OCI-LY3 (cell line): ENCODE results near the gene VWC2.

ENCODE experiments used
- H2AFZ ChIP-seq: fragments of 200-600, 300-600 bp; shearing (Covaris generic); 2 replicates; pipeline ENCODE4 v1.6.0; 2014; ENCODE audit warnings: antibody characterized with exemption, low read depth, low read length
- H3K27ac ChIP-seq: fragments of 200-600, 300-600 bp; sonication (generic); 2 replicates; pipeline ENCODE4 v1.5.1; 2014; ENCODE audit warnings: mild to moderate bottlenecking, low read length, moderate library complexity, mixed read lengths
- H3K27me3 ChIP-seq: fragments of 200-600, 300-600 bp; sonication (generic); 2 replicates; pipeline ENCODE4 v1.6.1; 2014; ENCODE audit warnings: low read depth, low read length, mixed read lengths
- H3K36me3 ChIP-seq: fragments of 200-600, 300-600 bp; sonication (generic); replicated peaks from 2 replicates; pipeline ENCODE3; 2014; ENCODE audit warnings: low read depth, low read length, mixed read lengths
- H3K4me1 ChIP-seq: fragments of 300-600, 200-600 bp; sonication (generic); 2 replicates; pipeline ENCODE4 v1.6.1; 2014; ENCODE audit warnings: low read length, mixed read lengths
- H3K4me2 ChIP-seq: fragments of 200-600, 300-600 bp; sonication (generic); 2 replicates; pipeline ENCODE4 v1.6.1; 2014; ENCODE audit warnings: low read length, mixed read lengths
- H3K4me3 ChIP-seq: fragments of 300-600, 200-600 bp; sonication (generic); 2 replicates; pipeline ENCODE4 v1.5.1; 2014; ENCODE audit warnings: antibody characterized with exemption, mild to moderate bottlenecking, low read length, moderate library complexity
- H3K79me2 ChIP-seq: fragments of 300-600, 200-600 bp; shearing (Covaris generic); 2 replicates; pipeline ENCODE4 v1.6.1; 2014; ENCODE audit warnings: mild to moderate bottlenecking, low read length, mixed read lengths
- H3K9ac ChIP-seq: fragments of 300-600, 200-600 bp; shearing (Covaris generic); 2 replicates; pipeline ENCODE4 v1.6.0; 2014; ENCODE audit warnings: mild to moderate bottlenecking, low read length, moderate library complexity
- H3K9me3 ChIP-seq: fragments of 200-600, 300-600 bp; shearing (Covaris generic); 2 replicates; pipeline ENCODE4 v1.6.1; 2014; ENCODE audit warnings: low read length, mixed read lengths; ENCODE audit not compliant: insufficient read depth
- H4K20me1 ChIP-seq: fragments of 200-600, 300-600 bp; sonication (generic); 2 replicates; pipeline ENCODE4 v1.6.1; 2016; ENCODE audit warnings: low read length, mixed read lengths; ENCODE audit not compliant: insufficient read depth
- EZH2phosphoT487 ChIP-seq: fragments of 200-600 bp; shearing (Covaris generic); IDR thresholded peaks from 2 replicates; pipeline ENCODE4 v1.6.1; 2018; ENCODE audit warnings: antibody characterized with exemption, mixed run types, low read depth
- TF ChIP-seq, protein P1 (sequence below): fragments of 200-600, 300-600 bp; sonication (generic); IDR thresholded peaks from 2 replicates; pipeline ENCODE4 v1.5.1; 2014; ENCODE audit warnings: antibody characterized with exemption, low read length, low read depth

The VWC2 gene

DNA sequence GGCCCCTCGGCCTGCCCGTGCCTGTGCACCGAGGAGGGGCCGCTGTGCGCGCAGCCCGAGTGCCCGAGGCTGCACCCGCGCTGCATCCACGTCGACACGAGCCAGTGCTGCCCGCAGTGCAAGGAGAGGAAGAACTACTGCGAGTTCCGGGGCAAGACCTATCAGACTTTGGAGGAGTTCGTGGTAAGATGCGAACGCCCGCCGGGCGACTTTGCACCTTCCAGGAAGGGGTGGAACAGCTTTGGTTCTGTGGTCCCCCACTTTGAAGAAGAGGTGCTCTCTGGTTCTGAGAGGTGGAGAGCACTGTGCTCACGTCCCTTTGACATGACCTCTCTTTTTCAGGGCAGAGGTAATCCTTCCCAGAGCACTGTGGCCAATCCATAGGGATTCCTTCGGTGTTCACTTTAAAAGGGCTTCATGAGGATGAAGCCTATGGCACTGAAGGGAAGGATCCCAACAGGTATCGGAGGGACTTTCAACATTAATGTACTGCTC lies 2.6 kb downstream of the VWC2 start:
- Histone ChIP-seq H3K9ac (no peak overlapping the region), H2AFZ (no peak overlapping the region), H3K27me3 (no peaks in the 10 kb centered on the region), H3K4me1 (peaks cover 23% of the 10 kb centered on the region), H3K9me3 (no peaks in the 10 kb centered on the region), H3K79me2 (no peaks in the 10 kb centered on the region), H4K20me1 (no peaks in the 10 kb centered on the region), H3K4me2 (no peak overlapping the region), H3K36me3 (no peaks in the 10 kb centered on the region), H3K4me3 (no peak overlapping the region), H3K27ac (no peak overlapping the region)
- TF ChIP-seq, protein P1, sequence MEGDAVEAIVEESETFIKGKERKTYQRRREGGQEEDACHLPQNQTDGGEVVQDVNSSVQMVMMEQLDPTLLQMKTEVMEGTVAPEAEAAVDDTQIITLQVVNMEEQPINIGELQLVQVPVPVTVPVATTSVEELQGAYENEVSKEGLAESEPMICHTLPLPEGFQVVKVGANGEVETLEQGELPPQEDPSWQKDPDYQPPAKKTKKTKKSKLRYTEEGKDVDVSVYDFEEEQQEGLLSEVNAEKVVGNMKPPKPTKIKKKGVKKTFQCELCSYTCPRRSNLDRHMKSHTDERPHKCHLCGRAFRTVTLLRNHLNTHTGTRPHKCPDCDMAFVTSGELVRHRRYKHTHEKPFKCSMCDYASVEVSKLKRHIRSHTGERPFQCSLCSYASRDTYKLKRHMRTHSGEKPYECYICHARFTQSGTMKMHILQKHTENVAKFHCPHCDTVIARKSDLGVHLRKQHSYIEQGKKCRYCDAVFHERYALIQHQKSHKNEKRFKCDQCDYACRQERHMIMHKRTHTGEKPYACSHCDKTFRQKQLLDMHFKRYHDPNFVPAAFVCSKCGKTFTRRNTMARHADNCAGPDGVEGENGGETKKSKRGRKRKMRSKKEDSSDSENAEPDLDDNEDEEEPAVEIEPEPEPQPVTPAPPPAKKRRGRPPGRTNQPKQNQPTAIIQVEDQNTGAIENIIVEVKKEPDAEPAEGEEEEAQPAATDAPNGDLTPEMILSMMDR = no peak
- no peak for TF ChIP-seq EZH2phosphoT487

DNA sequence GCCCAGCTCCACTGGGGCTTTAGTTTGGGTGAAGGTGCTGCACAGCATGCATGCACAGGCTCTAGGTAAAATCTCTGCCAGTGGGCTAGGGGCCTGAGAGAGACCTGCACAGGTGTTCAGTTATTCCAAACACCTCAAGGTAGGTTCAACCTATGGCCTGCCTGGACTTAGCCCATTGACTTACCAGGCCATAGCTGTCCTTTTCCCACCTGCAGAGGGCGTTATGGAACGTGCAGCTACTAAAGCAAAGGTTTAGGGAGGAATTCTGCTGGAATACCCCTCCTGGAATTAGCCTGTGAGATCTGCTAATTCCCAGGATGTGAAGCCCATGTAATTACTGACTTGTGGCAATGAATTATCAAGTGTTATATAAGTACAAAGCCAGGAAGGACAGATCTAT lies 3.6 kb downstream of the VWC2 start:
- Histone ChIP-seq H2AFZ (no peak overlapping the region), H3K79me2 (no peaks in the 10 kb centered on the region), H3K4me3 (no peak overlapping the region), H3K9ac (no peak overlapping the region), H3K4me2 (no peak overlapping the region), H3K4me1 (peaks cover 16% of the 10 kb centered on the region), H3K9me3 (no peaks in the 10 kb centered on the region), H3K36me3 (no peaks in the 10 kb centered on the region), H3K27me3 (no peaks in the 10 kb centered on the region), H3K27ac (no peak overlapping the region), H4K20me1 (no peaks in the 10 kb centered on the region)
- TF ChIP-seq, protein P1 = peak; percentile 43
- TF ChIP-seq EZH2phosphoT487 = no peak

DNA sequence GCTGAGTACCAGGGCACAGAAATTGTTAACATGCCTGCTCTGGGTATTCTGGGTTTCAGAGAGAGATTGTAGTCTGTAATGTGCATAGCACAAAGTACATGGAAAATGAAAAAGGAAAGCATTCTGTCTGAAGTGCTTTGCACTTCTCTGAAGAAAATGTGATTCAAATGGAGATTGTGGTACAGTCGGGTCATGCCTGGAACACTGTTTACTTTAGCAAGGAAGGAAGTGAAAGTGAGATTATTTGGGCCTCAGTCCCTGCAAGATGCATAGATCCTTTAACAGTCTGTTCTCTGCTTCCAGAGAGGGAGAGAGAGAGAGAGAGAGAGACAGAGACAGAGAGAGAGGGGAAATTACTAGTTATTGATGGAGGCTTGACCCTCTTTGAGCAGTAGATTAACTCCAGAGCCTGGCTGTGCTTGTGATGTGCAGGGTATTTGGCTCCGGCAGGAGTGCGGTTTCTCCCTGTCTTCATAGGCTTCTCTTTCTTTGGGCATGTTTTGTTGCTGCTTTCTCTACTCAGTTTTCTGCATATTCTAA lies 5.4 kb downstream of the VWC2 start:
- Histone ChIP-seq H3K4me2 (peak overlapping the region; percentile 30), H4K20me1 (no peaks in the 10 kb centered on the region), H3K27ac (no peak overlapping the region), H3K4me3 (0 out of 2 replicates have a peak overlapping the region, but pooled peaks have one; percentile 8), H3K9ac (no peak overlapping the region), H3K36me3 (no peaks in the 10 kb centered on the region), H3K4me1 (peaks cover 16% of the 10 kb centered on the region), H3K79me2 (no peaks in the 10 kb centered on the region), H3K27me3 (no peaks in the 10 kb centered on the region), H2AFZ (no peak overlapping the region), H3K9me3 (no peaks in the 10 kb centered on the region)
- TF ChIP-seq, protein P1 = no peak
- TF ChIP-seq EZH2phosphoT487 = no peak

DNA sequence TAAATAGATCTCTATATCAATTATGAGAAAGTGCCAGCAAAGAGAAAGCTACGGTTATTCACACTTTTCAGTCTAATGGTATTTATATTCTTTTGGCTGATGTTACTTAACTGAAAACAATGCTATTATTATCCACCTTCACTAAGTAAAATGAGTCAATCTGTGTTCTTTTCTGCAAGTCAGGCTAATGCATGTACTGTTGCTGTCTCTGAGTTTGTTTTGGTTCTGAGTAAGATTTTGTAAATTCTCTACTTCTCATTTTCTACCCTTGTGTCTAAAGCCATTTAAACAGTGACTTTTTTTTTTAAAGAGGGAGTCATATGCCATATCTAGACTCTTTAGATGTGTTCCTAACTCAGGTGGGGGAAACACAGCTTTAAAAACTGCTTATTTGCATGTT lies 7.5 kb downstream of the VWC2 start:
- H3K27ac ChIP-seq = no peak overlapping the region
- no peaks in the 10 kb centered on the region for H3K79me2 ChIP-seq
- H4K20me1 ChIP-seq = no peaks in the 10 kb centered on the region
- no peaks in the 10 kb centered on the region for H3K36me3 ChIP-seq
- no peak overlapping the region for H2AFZ ChIP-seq
- H3K27me3 ChIP-seq = no peaks in the 10 kb centered on the region; the same call in 1 of the 2 replicates
- H3K4me2 ChIP-seq = no peak overlapping the region
- no peak for TF ChIP-seq EZH2phosphoT487
- no peak overlapping the region for H3K4me3 ChIP-seq
- no peaks in the 10 kb centered on the region for H3K9me3 ChIP-seq
- H3K4me1 ChIP-seq = peaks cover 16% of the 10 kb centered on the region
- H3K9ac ChIP-seq = no peak overlapping the region
